A549 (cell line): ENCODE data around the gene DNAJB6. TPM values are rescaled to one million over a fixed set of nuclear protein-coding genes. Genes with fewer than 3 reads are reported as not detected.

Experiments used
- ATAC-seq, 2 experiments: fragments of 200-7000 bp in 1 of 2; fragments of >200 bp in 1 of 2; cut with Nextera tagmentation in 1 of 2; cut with Tn5 transposase in 1 of 2; 3 replicates each; pipeline versions ENCODE4 v1.8.0 to v1.9.1; 2018 to 2020; ENCODE audit warnings: mild to moderate bottlenecking in 1 of 2, moderate library complexity in 1 of 2
- CTCF ChIA-PET: fragments of 300-600 bp; sonication (Branson Sonifier 250); formaldehyde crosslinking; extraction: SDS; loops from one replicate; lab custom pipeline; 2021; ENCODE audit warnings: antibody characterized with exemption, inconsistent platforms; lab: Yijun Ruan, JAX
- POLR2A ChIA-PET: fragments of 350-600 bp; formaldehyde crosslinking; extraction: SDS; loops from one replicate; lab custom pipeline; 2021; ENCODE audit warnings: antibody characterized with exemption, inconsistent platforms; lab: Yijun Ruan, JAX
- DNase-seq, 2 experiments: peaks; one replicate each; pipeline versions ENCODE4 v3.0.0 to v3.0.0-alpha.2; 2011 to 2016; ENCODE audit warnings: low read depth in 1 of 2, low spot score in 1 of 2
- FAIRE-seq: peaks from 2 replicates; lab custom pipeline; 2011; peaks lifted over from hg19 to GRCh38; lab: Jason Lieb, UNC
- H3K27ac ChIP-seq, 2 experiments: fragments of >200 bp; sonication (Bioruptor Twin); formaldehyde crosslinking; 3 replicates each; pipeline ENCODE4 v1.5.1; 2016 to 2017
- H3K4me1 ChIP-seq: fragments of >200 bp; sonication (Bioruptor Twin); formaldehyde crosslinking; 3 replicates; pipeline ENCODE4 v1.6.1; 2016
- H3K4me2 ChIP-seq: fragments of >200 bp; sonication (Bioruptor Twin); formaldehyde crosslinking; 3 replicates; pipeline ENCODE4 v1.6.1; 2016
- H3K4me3 ChIP-seq: fragments of >200 bp; sonication (Bioruptor Twin); formaldehyde crosslinking; 3 replicates; pipeline ENCODE4 v1.5.1; 2016
- H3K9me3 ChIP-seq: fragments of >200 bp; sonication (Bioruptor Twin); formaldehyde crosslinking; 3 replicates; pipeline ENCODE4 v1.6.1; 2016
- ATOH8 ChIP-seq: fragments of 250-450 bp; sonication (Bioruptor Pico); IDR thresholded peaks from 2 replicates; pipeline ENCODE4 v1.5.0; 2020; ENCODE audit warnings: low read depth, mild to moderate bottlenecking, moderate library complexity
- BCL3 ChIP-seq: fragments of >200 bp; sonication (Bioruptor Twin); formaldehyde crosslinking; IDR thresholded peaks from 3 replicates; pipeline ENCODE4 v1.6.1; 2016
- CBX8 ChIP-seq: fragments of 200-600 bp; sonication (generic); IDR thresholded peaks from 2 replicates; pipeline ENCODE4 v1.6.1; 2016
- CHD4 ChIP-seq: fragments of 200-600 bp; sonication (generic); IDR thresholded peaks from 2 replicates; pipeline ENCODE4 v1.6.1; 2016; ENCODE audit warnings: antibody characterized with exemption, mild to moderate bottlenecking, borderline replicate concordance
- CTCF ChIP-seq: fragments of >200 bp; sonication (Bioruptor Twin); formaldehyde crosslinking; IDR thresholded peaks from 3 replicates; pipeline ENCODE4 v1.5.1; 2016
- E2F6 ChIP-seq: IDR thresholded peaks from 2 replicates; pipeline ENCODE4 v1.6.1; 2012; ENCODE audit warnings: low read depth, borderline replicate concordance
- EHF ChIP-seq: fragments of 250-450 bp; sonication (Bioruptor Pico); IDR thresholded peaks from 2 replicates; pipeline ENCODE4 v1.5.0; 2020; ENCODE audit warnings: mild to moderate bottlenecking
- ELK1 ChIP-seq: fragments of 150-350 bp; IDR thresholded peaks from 2 replicates; pipeline ENCODE4 v1.6.1; 2014; ENCODE audit warnings: low read depth, mild to moderate bottlenecking, low read length
- FOSL2 ChIP-seq, 2 experiments: fragments of 450-650 bp in 1 of 2; fragments of >200 bp in 1 of 2; sonication (Bioruptor Twin) in 1 of 2; formaldehyde crosslinking; IDR thresholded peaks; 2 replicates each; pipeline versions ENCODE4 v1.5.0 to v1.6.1; 2016 to 2020; ENCODE audit warnings: mild to moderate bottlenecking in 1 of 2, moderate library complexity in 1 of 2
- HDAC2 ChIP-seq: fragments of 200-600 bp; sonication (generic); IDR thresholded peaks from 2 replicates; pipeline ENCODE4 v1.6.1; 2016
- HMGXB4 ChIP-seq: fragments of 250-450 bp; sonication (Bioruptor Pico); IDR thresholded peaks from 2 replicates; pipeline ENCODE4 v1.5.0; 2021; ENCODE audit warnings: mild to moderate bottlenecking, moderate library complexity, borderline replicate concordance
- HOXA7 ChIP-seq: fragments of 250-450 bp; sonication (Bioruptor Pico); IDR thresholded peaks from 2 replicates; pipeline ENCODE4 v1.5.0; 2020; ENCODE audit warnings: mild to moderate bottlenecking, moderate library complexity
- JUN ChIP-seq, 2 experiments: fragments of >200 bp; sonication (Bioruptor Twin); formaldehyde crosslinking; IDR thresholded peaks; 2 replicates in 1 of 2; 3 replicates in 1 of 2; pipeline ENCODE4 v1.6.1; 2016 to 2017
- JUNB ChIP-seq: fragments of >200 bp; sonication (Bioruptor Twin); formaldehyde crosslinking; IDR thresholded peaks from 2 replicates; pipeline ENCODE4 v1.6.1; 2016
- KDM1A ChIP-seq: fragments of 200-600 bp; sonication (generic); IDR thresholded peaks from 2 replicates; pipeline ENCODE4 v1.6.1; 2016; ENCODE audit warnings: low read depth, mild to moderate bottlenecking
- MAFK ChIP-seq: fragments of 450-650 bp; IDR thresholded peaks from 2 replicates; pipeline ENCODE4 v1.6.1; 2014; ENCODE audit not compliant: partially characterized antibody
- MAX ChIP-seq: IDR thresholded peaks from 2 replicates; pipeline ENCODE4 v1.6.1; 2012
- PHF8 ChIP-seq: fragments of 200-600 bp; sonication (generic); IDR thresholded peaks from 2 replicates; pipeline ENCODE4 v1.6.1; 2016; ENCODE audit warnings: low read depth, mild to moderate bottlenecking, antibody characterized with exemption, moderate library complexity, borderline replicate concordance
- RARB ChIP-seq: fragments of 250-450 bp; sonication (Bioruptor Pico); IDR thresholded peaks from 2 replicates; pipeline ENCODE4 v1.8.0; 2021; ENCODE audit warnings: mild to moderate bottlenecking, moderate library complexity
- RNF2 ChIP-seq: fragments of 200-600 bp; sonication (generic); IDR thresholded peaks from 2 replicates; pipeline ENCODE4 v1.6.1; 2016; ENCODE audit warnings: low read depth, mild to moderate bottlenecking, antibody characterized with exemption, moderate library complexity, borderline replicate concordance
- SMC3 ChIP-seq: fragments of >200 bp; sonication (Bioruptor Twin); formaldehyde crosslinking; IDR thresholded peaks from 3 replicates; pipeline ENCODE4 v1.6.1; 2018; ENCODE audit warnings: inconsistent platforms
- ZSCAN20 ChIP-seq: fragments of 250-450 bp; sonication (Bioruptor Pico); IDR thresholded peaks from 2 replicates; pipeline ENCODE4 v1.8.0; 2022; ENCODE audit warnings: mild to moderate bottlenecking, moderate library complexity
- WGBS: methylation state at CpG from one replicate; pipeline ENCODE4 v1.1.6; 2017; ENCODE audit errors: missing lambda C conversion rate; 5-methylcytosine and 5-hydroxymethylcytosine counted together
- polyA plus RNA-seq, 4 experiments: library from polyadenylated mRNA; depleted of rRNA in 3 of 4; stranded (reverse); fragments of >200 nt; fragmentation: RNase III in 1 of 4; extraction: RNeasy Plus Mini Kit Qiagen cat#74134 plus additional on column Dnase treatment in 1 of 4; gene quantifications; 2 replicates in 3 of 4; 3 replicates in 1 of 4; pipeline ENCODE4 v1.2.3, GENCODE V29; 2011 to 2017

The DNAJB6 gene
- polyA plus RNA-seq, 2 of the 4 experiments (the other 2 are of a cell fraction) = 117 to 136 TPM

GRCh38 chr7:157463245-157463644 is 126.4 kb downstream of the DNAJB6 start (continued):
- no peak for TF ChIP-seq MAX
- no peak for TF ChIP-seq BCL3
- no peak for TF ChIP-seq RNF2
- TF ChIP-seq, all 56 proteins: peak for 0

- POLR2A ChIA-PET = no interaction called here
- 39% methylated on average over 15 of the region's 15 CpGs for WGBS
- DNase-seq = no peak
- H3K4me1 ChIP-seq = no peaks in the 10 kb centered on the region
- no peak; a peak in 1 of 6 replicates for ATAC-seq
- H3K27ac ChIP-seq = no peak overlapping the region
- CTCF ChIA-PET = no interaction called here
- H3K4me3 ChIP-seq = no peak overlapping the region
- TF ChIP-seq ZSCAN20 = no peak
- no peak for TF ChIP-seq EHF (CRISPR knock-in tag)
- no peak for TF ChIP-seq ELK1
- no peak for TF ChIP-seq MAFK
- TF ChIP-seq HOXA7 (CRISPR knock-in tag) = no peak
- FAIRE-seq = no peak
- no peaks in the 10 kb centered on the region for H3K9me3 ChIP-seq
- no peak overlapping the region for H3K4me2 ChIP-seq
These were observed 127.5 kb downstream of the DNAJB6 start for GRCh38 chr7:157464111-157464970.

GRCh38 chr7:157464971-157465886 is 128.4 kb downstream of the DNAJB6 start:
- DNase-seq (no peak), ATAC-seq (no peak; a peak in 1 of 6 replicates), FAIRE-seq (no peak)
- ChIA-PET POLR2A (no interaction called here), CTCF (no interaction called here)
- 47% methylated on average over 30 of the region's 30 CpGs for WGBS
- H3K4me1 ChIP-seq = no peaks in the 10 kb centered on the region
- no peak overlapping the region for H3K27ac ChIP-seq
- no peaks in the 10 kb centered on the region for H3K9me3 ChIP-seq
- H3K4me2 ChIP-seq = no peak overlapping the region
- H3K4me3 ChIP-seq = no peak overlapping the region
- TF ChIP-seq ATOH8 (CRISPR knock-in tag) (no peak), RARB (CRISPR knock-in tag) (no peak), KDM1A (no peak), RNF2 (no peak), HMGXB4 (CRISPR knock-in tag) (no peak), CBX8 (no peak), ELK1 (no peak), E2F6 (no peak), FOSL2 (IDR thresholded peaks at IDR 0.05) (no peak), FOSL2 (CRISPR knock-in tag; IDR thresholded peaks at IDR 0.05) (no peak), JUN (IDR thresholded peaks at IDR 0.05) (no peak), SMC3 (no peak), CTCF (no peak), JUNB (no peak), HOXA7 (CRISPR knock-in tag) (no peak), HDAC2 (no peak), CHD4 (no peak), PHF8 (no peak)
